Testis (tissue), 3 donors: ENCODE results near the gene CACNB3. TPM values are rescaled to one million over a fixed set of nuclear protein-coding genes. Genes with fewer than 3 reads are reported as not detected.

ENCODE experiments used
- DNase-seq: peaks from one replicate; pipeline ENCODE4 v3.0.0-alpha.2; 2019
- H3K27ac ChIP-seq, 2 donors: fragments of 200-600 bp; sonication (generic); one replicate each; pipeline ENCODE4 v1.5.1; 2019
- H3K27me3 ChIP-seq: fragments of 200-600 bp; sonication (generic); one replicate; pipeline ENCODE4 v1.5.1; 2019
- H3K36me3 ChIP-seq: fragments of 200-600 bp; sonication (generic); one replicate; pipeline ENCODE4 v1.5.1; 2017; ENCODE audit warnings: low read depth; ENCODE audit errors: missing control alignments
- H3K4me1 ChIP-seq: fragments of 200-600 bp; sonication (generic); one replicate; pipeline ENCODE4 v1.5.1; 2019
- H3K4me3 ChIP-seq, 2 donors: fragments of 200-600 bp; sonication (generic); one replicate each; pipeline ENCODE4 v1.5.1; 2017 to 2019
- H3K9me3 ChIP-seq: fragments of 200-600 bp; sonication (generic); one replicate; pipeline ENCODE4 v1.5.1; 2017
- POLR2A ChIP-seq: fragments of 450-650 bp; IDR thresholded peaks from one replicate; pipeline ENCODE4 v1.6.1; 2017; ENCODE audit warnings: antibody characterized with exemption, mild to moderate bottlenecking, moderate library complexity
- WGBS, 2 donors: methylation state at CpG; one replicate each; pipeline ENCODE4 v1.1.5; 2018; 5-methylcytosine and 5-hydroxymethylcytosine counted together
- intact Hi-C: fragments of 100-400 bp; cut with DNase I; formaldehyde crosslinking; loops from one replicate; pipeline ENCODE4 v1.15.1; 2023; ENCODE audit warnings: low total_unique reads
- polyA plus RNA-seq: library from polyadenylated mRNA; stranded (reverse); fragments of 350-450 nt; fragmentation: Illumina TruSeq; extraction: RNeasy Lipid Tissue Mini Kit (QIAGEN cat#74804); gene quantifications from one replicate; pipeline ENCODE4 v1.2.3, GENCODE V29; 2014; ENCODE audit warnings: low read depth, low replicate concordance; ENCODE audit not compliant: insufficient read depth
- total RNA-seq, 2 donors: library from RNA; depleted of rRNA; stranded (reverse); fragments of >200 nt; gene quantifications; one replicate each; pipeline ENCODE4 v1.2.3, GENCODE V29; 2016
- TF ChIP-seq, protein P1 (sequence below), 3 experiments: fragments of 450-650 bp in 2 of 3; fragments of 200-600 bp in 1 of 3; sonication (generic) in 1 of 3; IDR thresholded peaks; one replicate each; pipeline ENCODE4 v1.5.1; 2016 to 2019; ENCODE audit warnings: antibody characterized with exemption in 3 of 3, mild to moderate bottlenecking in 2 of 3, moderate library complexity in 1 of 3

CACNB3 gene
- total and polyA plus RNA-seq, 3 donors from 2014 or later: 17.2 to 20.1 (median 19.3) TPM

DNA sequence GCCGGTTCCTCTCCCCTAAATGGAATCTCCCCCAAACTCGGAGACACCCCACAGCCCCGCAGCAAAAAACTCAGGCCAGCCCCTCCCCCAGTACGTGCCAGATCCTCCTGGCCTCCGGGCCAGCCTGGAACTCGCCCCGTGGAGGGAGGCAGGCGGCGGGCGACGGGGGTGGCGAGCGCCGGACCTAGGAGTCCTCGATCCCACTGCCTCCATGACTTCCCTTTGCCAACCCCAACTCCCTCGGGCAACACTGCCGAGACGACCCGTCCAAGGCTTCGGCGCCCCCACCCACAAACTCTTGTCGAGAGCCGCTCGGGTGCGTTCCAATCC, 29.8 kb upstream of the CACNB3 start:
- WGBS, 2 donors: 0 to 1% methylated on average over 14 to 25 of the region's 25 CpGs
- no peaks in the 10 kb centered on the region for H3K27me3 ChIP-seq
- H3K4me1 ChIP-seq: peaks cover 21% of the 10 kb centered on the region
- no peaks in the 10 kb centered on the region for H3K9me3 ChIP-seq
- H3K4me3 ChIP-seq: peak overlapping the region; percentile 71 to 77
- TF ChIP-seq, protein P1, sequence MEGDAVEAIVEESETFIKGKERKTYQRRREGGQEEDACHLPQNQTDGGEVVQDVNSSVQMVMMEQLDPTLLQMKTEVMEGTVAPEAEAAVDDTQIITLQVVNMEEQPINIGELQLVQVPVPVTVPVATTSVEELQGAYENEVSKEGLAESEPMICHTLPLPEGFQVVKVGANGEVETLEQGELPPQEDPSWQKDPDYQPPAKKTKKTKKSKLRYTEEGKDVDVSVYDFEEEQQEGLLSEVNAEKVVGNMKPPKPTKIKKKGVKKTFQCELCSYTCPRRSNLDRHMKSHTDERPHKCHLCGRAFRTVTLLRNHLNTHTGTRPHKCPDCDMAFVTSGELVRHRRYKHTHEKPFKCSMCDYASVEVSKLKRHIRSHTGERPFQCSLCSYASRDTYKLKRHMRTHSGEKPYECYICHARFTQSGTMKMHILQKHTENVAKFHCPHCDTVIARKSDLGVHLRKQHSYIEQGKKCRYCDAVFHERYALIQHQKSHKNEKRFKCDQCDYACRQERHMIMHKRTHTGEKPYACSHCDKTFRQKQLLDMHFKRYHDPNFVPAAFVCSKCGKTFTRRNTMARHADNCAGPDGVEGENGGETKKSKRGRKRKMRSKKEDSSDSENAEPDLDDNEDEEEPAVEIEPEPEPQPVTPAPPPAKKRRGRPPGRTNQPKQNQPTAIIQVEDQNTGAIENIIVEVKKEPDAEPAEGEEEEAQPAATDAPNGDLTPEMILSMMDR (IDR thresholded peaks at IDR 0.05): no peak
- no peak for TF ChIP-seq POLR2A
- peak overlapping the region; percentile 60 to 79 for H3K27ac ChIP-seq
- no peak for DNase-seq
- intact Hi-C loops: no loop called here
- H3K36me3 ChIP-seq: no peaks in the 10 kb centered on the region

DNA sequence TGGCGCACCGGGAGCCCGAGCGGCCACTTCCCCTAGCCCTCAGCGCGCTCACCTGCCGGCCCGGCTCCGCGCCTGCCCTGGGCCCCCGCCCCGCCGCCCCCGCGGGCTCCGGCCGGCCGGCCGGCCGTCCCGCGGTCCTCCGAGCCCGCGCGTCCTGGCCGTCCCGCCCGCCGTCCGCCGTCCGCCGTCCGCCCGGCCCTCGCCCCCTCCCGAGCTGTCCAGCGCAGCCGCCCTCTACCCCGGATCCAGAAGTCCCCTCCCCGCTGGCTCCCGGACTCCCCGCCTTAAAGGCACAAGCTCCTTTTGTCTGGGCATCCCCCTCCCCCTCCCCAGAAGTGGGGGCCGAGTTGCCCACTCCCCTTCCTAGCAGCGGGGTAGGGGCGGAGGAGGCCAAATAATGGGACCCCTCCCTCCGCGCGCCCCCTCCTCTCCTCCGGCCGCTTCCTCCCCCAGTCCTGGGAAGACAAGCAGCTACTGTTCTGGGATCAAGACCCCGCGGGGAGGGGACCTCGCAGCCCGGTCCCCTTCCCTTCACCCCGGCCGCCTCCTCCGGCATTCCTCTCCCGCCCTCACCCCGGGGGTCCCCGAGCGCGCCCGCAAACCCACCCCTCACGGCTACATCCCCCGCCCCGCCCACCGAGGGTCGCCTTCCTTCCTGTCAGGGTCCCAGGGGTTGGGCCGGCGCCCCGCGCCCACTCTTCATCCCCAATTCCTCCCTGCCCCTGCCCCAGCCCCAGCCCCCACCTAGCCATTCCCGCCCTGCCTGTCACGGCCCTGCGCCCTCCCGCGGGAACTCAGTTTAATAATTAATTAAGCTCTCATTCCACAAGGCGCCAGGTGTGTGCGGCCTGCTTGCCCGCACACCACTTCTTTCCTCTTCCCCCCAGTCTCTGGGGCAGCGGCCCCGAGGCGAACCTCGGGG, 29.2 kb upstream of the CACNB3 start, which contains the start of gene ADCY6:
Gene ADCY6, minus strand, starts transcription at position 236 of the 922 bp plus-strand sequence. CDS start 5,655 bp downstream, outside the sequence.
- peaks cover 21% of the 10 kb centered on the region for H3K4me1 ChIP-seq
- TF ChIP-seq, protein P1 (IDR thresholded peaks at IDR 0.05): no peak
- no peak for TF ChIP-seq POLR2A
- peak; percentile 82 for DNase-seq
- H3K9me3 ChIP-seq: no peaks in the 10 kb centered on the region
- H3K36me3 ChIP-seq: no peaks in the 10 kb centered on the region
- intact Hi-C loops: no loop called here
- WGBS, 2 donors: 1 to 2% methylated on average over 35 to 70 of the region's 86 CpGs
- peak within 1 kb of the TSS; percentile 71 to 77 for H3K4me3 ChIP-seq
- H3K27ac ChIP-seq: peak within 1 kb of the TSS; percentile 60 to 79
- no peaks in the 10 kb centered on the region for H3K27me3 ChIP-seq

GRCh38 chr12:48789858-48790326, 28.4 kb upstream of the CACNB3 start:
- intact Hi-C loops: no loop called here
- Histone ChIP-seq H3K4me3 (peak overlapping the region; percentile 71 to 77), H3K4me1 (peaks cover 21% of the 10 kb centered on the region), H3K27me3 (no peaks in the 10 kb centered on the region), H3K27ac (peak overlapping the region in 1 of 2 donors; percentile 79), H3K36me3 (no peaks in the 10 kb centered on the region), H3K9me3 (no peaks in the 10 kb centered on the region)
- WGBS, 2 donors: 7 to 15% methylated on average over 4 of the region's 4 CpGs
- no peak for DNase-seq
- TF ChIP-seq POLR2A: no peak
- TF ChIP-seq, protein P1 (IDR thresholded peaks at IDR 0.05): no peak

- 93 to 96% methylated on average over 3 of the region's 3 CpGs for WGBS, 2 donors
- intact Hi-C loops: no loop called here
Measured at GRCh38 chr12:48793696-48794095, 24.6 kb upstream of the CACNB3 start.

More at GRCh38 chr12:48793696-48794095, 24.6 kb upstream of the CACNB3 start:
- no peaks in the 10 kb centered on the region for H3K9me3 ChIP-seq
- H3K4me3 ChIP-seq: no peak overlapping the region
- H3K36me3 ChIP-seq: no peaks in the 10 kb centered on the region
- no peak for DNase-seq
- H3K4me1 ChIP-seq: peaks cover 10% of the 10 kb centered on the region
- no peak overlapping the region for H3K27ac ChIP-seq
- H3K27me3 ChIP-seq: no peaks in the 10 kb centered on the region
- TF ChIP-seq, protein P1 (IDR thresholded peaks at IDR 0.05): no peak
- no peak for TF ChIP-seq POLR2A
